GM12864 (cell line): ENCODE measurements around the gene RAVER1.
"Not testable (repeated sequence)": the region's sequence is repeated elsewhere in the genome, so short reads cannot be mapped to it uniquely, and the experiment has no call there.

Experiments used
- DNase-seq: peaks from one replicate; pipeline ENCODE4 v3.0.0-alpha.2; 2011; ENCODE audit warnings: low read depth
- H3K4me3 ChIP-seq: 2 replicates; pipeline ENCODE4 v1.5.1; 2011; ENCODE audit warnings: mild to moderate bottlenecking, low read depth, low read length, control low read depth
- CTCF ChIP-seq: IDR thresholded peaks from 2 replicates; pipeline ENCODE4 v1.5.1; 2011; ENCODE audit warnings: low read depth, mild to moderate bottlenecking, moderate library complexity, low read length, control low read depth, inconsistent platforms; ENCODE audit errors: missing control alignments

The RAVER1 gene

GRCh38 chr19:10332965-10333757 lies at the start of gene RAVER1:
Gene RAVER1 (minus strand): TSS chr19:10333529. CDS start chr19:10333507, 22 bp downstream.
- no peak for TF ChIP-seq CTCF
- H3K4me3 ChIP-seq = peak within 1 kb of the TSS; percentile 71
- peak; percentile 90 for DNase-seq

- not testable (repeated sequence) for DNase-seq, H3K4me3 ChIP-seq
Measured at GRCh38 chr19:10383223-10383499, 49.8 kb upstream of the RAVER1 start.

- DNase-seq = peak; percentile 97
- TF ChIP-seq CTCF = no peak
- peak within 1 kb of the TSS; percentile 92 for H3K4me3 ChIP-seq
Measured at GRCh38 chr19:10380313-10381102, 47.2 kb upstream of the RAVER1 start, which contains the start of gene TYK2. Gene TYK2 (minus strand): TSS chr19:10380572. CDS start chr19:10378406, 2,166 bp downstream.

- TF ChIP-seq CTCF = no peak
- DNase-seq = no peak
- peak overlapping the region; percentile 92 for H3K4me3 ChIP-seq
Measured at GRCh38 chr19:10379880-10380312, 46.6 kb upstream of the RAVER1 start.

- TF ChIP-seq CTCF = no peak
- H3K4me3 ChIP-seq = no peak overlapping the region
- DNase-seq = no peak
Measured at GRCh38 chr19:10378124-10378523, 44.8 kb upstream of the RAVER1 start.

- not testable (repeated sequence) for DNase-seq, H3K4me3 ChIP-seq
Measured at GRCh38 chr19:10377140-10377640, 43.9 kb upstream of the RAVER1 start.

- no peak for TF ChIP-seq CTCF
- no peak for DNase-seq
- no peak overlapping the region for H3K4me3 ChIP-seq
Measured at GRCh38 chr19:10374931-10375330, 41.6 kb upstream of the RAVER1 start.
